GM18508 (cell line): ENCODE data around the gene RNH1.
"Not testable (repeated sequence)": the region's sequence is repeated elsewhere in the genome, so short reads cannot be mapped to it uniquely, and the experiment has no call there.

Experiments used
- ATAC-seq: cut with Tn5 transposase; IDR thresholded peaks from one replicate; pipeline ENCODE4 v1.9.1; 2021; ENCODE audit warnings: moderate number of reproducible peaks; ENCODE audit not compliant: insufficient read depth, unreplicated experiment

RNH1 gene

GRCh38 chr11:484616-485015 lies 22.4 kb downstream of the RNH1 start:
- ATAC-seq, result no peak

- no peak for ATAC-seq
Measured at GRCh38 chr11:479311-479710, 27.7 kb downstream of the RNH1 start.

- no peak for ATAC-seq
Measured at GRCh38 chr11:477052-477715, 29.9 kb downstream of the RNH1 start.

GRCh38 chr11:476416-476815 lies 30.6 kb downstream of the RNH1 start:
- no peak for ATAC-seq

- ATAC-seq, result no peak
Measured at GRCh38 chr11:475941-476340, 31.1 kb downstream of the RNH1 start.

GRCh38 chr11:474914-475506 lies 32.0 kb downstream of the RNH1 start:
- no peak for ATAC-seq

GRCh38 chr11:473962-474785 lies 32.9 kb downstream of the RNH1 start:
- ATAC-seq, result no peak

GRCh38 chr11:473415-473814 lies 33.6 kb downstream of the RNH1 start:
- ATAC-seq, result no peak

GRCh38 chr11:472816-473215 lies 34.2 kb downstream of the RNH1 start:
- ATAC-seq, result no peak

GRCh38 chr11:472272-472671 lies 34.8 kb downstream of the RNH1 start:
- no peak for ATAC-seq

- no peak for ATAC-seq
Measured at GRCh38 chr11:471468-472145, 35.4 kb downstream of the RNH1 start.

GRCh38 chr11:469684-470560 lies 37.1 kb downstream of the RNH1 start:
- ATAC-seq, result no peak

GRCh38 chr11:469026-469683 lies 37.9 kb downstream of the RNH1 start:
- not testable (repeated sequence) for ATAC-seq

GRCh38 chr11:468493-468892 lies 38.5 kb downstream of the RNH1 start:
- no peak for ATAC-seq

GRCh38 chr11:468036-468435 lies 39.0 kb downstream of the RNH1 start:
- ATAC-seq, result no peak

- ATAC-seq, result no peak
Measured at GRCh38 chr11:465896-466530, 41.0 kb downstream of the RNH1 start.

GRCh38 chr11:464316-464715 lies 42.7 kb downstream of the RNH1 start:
- ATAC-seq, result no peak

GRCh38 chr11:462107-462890 lies 44.7 kb downstream of the RNH1 start:
- no peak for ATAC-seq
